H1 (cell line): Measurements from ENCODE around the gene NDUFAB1. TPM values are rescaled to one million over a fixed set of nuclear protein-coding genes. Genes with fewer than 3 reads are reported as not detected.

Experiments
- CTCF ChIA-PET: fragments of 300-600 bp; sonication (Branson Sonifier 250); formaldehyde crosslinking; loops from one replicate; lab custom pipeline; 2021; ENCODE audit not compliant: partially characterized antibody; lab: Charles Lee
- POLR2A ChIA-PET: fragments of 300-600 bp; sonication (Branson Sonifier 250); formaldehyde crosslinking; loops from one replicate; lab custom pipeline; 2021; ENCODE audit warnings: inconsistent platforms; ENCODE audit not compliant: partially characterized antibody; lab: Charles Lee
- DNase-seq, 2 experiments: peaks; one replicate each; pipeline versions ENCODE4 v3.0.0 to v3.0.0-alpha.2; 2010 to 2022; ENCODE audit warnings: low spot score in 2 of 2, low read depth in 1 of 2, mixed read lengths in 1 of 2
- FAIRE-seq: peaks from 2 replicates; lab custom pipeline; 2011; peaks lifted over from hg19 to GRCh38; lab: Jason Lieb, UNC
- H2AFZ ChIP-seq: 2 replicates; pipeline ENCODE4 v1.8.1; 2012; ENCODE audit warnings: low read length, inconsistent platforms
- H2AK5ac ChIP-seq: 2 replicates; pipeline ENCODE4 v1.6.1; 2013; ENCODE audit warnings: low read depth, low read length
- H2BK120ac ChIP-seq: replicated peaks from 2 replicates; pipeline ENCODE3; 2013; ENCODE audit warnings: low read depth, low read length, inconsistent platforms
- H2BK12ac ChIP-seq: 2 replicates; pipeline ENCODE4 v1.6.1; 2013; ENCODE audit warnings: low read depth, low read length
- H2BK15ac ChIP-seq: 2 replicates; pipeline ENCODE4 v1.6.1; 2013; ENCODE audit warnings: low read length
- H2BK20ac ChIP-seq: 2 replicates; pipeline ENCODE4 v1.6.1; 2013; ENCODE audit warnings: low read length
- H2BK5ac ChIP-seq: 2 replicates; pipeline ENCODE4 v1.6.1; 2013; ENCODE audit warnings: low read depth, low read length
- H3K14ac ChIP-seq: 2 replicates; pipeline ENCODE4 v1.6.1; 2013; ENCODE audit warnings: inconsistent platforms; ENCODE audit not compliant: insufficient read length
- H3K18ac ChIP-seq: 2 replicates; pipeline ENCODE4 v1.6.1; 2013; ENCODE audit warnings: low read length; ENCODE audit errors: extremely low read depth
- H3K23ac ChIP-seq: 2 replicates; pipeline ENCODE4 v1.6.1; 2013; ENCODE audit warnings: inconsistent platforms; ENCODE audit not compliant: insufficient read length
- H3K23me2 ChIP-seq: 2 replicates; pipeline ENCODE4 v1.6.1; 2013; ENCODE audit warnings: low read depth, low read length
- H3K27ac ChIP-seq: 2 replicates; pipeline ENCODE4 v1.6.1; 2011; ENCODE audit warnings: low read depth, low read length, inconsistent platforms
- H3K27me3 ChIP-seq, 4 experiments: replicated peaks in 1 of 4; 1 replicate in 1 of 4; 2 replicates in 3 of 4; pipeline versions ENCODE4 v1.6.1 to v1.8.1; 2011 to 2013; ENCODE audit warnings: low read length in 3 of 4, mild to moderate bottlenecking in 3 of 4, inconsistent platforms in 2 of 4, mixed read lengths in 2 of 4, moderate library complexity in 1 of 4; ENCODE audit not compliant: control insufficient read depth in 3 of 4, insufficient read depth in 3 of 4; ENCODE audit errors: extremely low read depth in 1 of 4
- H3K36me3 ChIP-seq, 4 experiments: 2 replicates each; pipeline versions ENCODE4 v1.6.1 to v1.8.1; 2011 to 2013; ENCODE audit warnings: mild to moderate bottlenecking in 4 of 4, low read length in 3 of 4, moderate library complexity in 2 of 4, control low read depth in 1 of 4, inconsistent platforms in 1 of 4; ENCODE audit not compliant: insufficient read depth in 4 of 4, control insufficient read depth in 2 of 4
- H3K4ac ChIP-seq: replicated peaks from 2 replicates; pipeline ENCODE3; 2013; ENCODE audit warnings: low read length, low read depth, mixed read lengths, inconsistent platforms; ENCODE audit not compliant: insufficient read length
- H3K4me1 ChIP-seq, 4 experiments: replicated peaks in 1 of 4; 1 replicate in 1 of 4; 2 replicates in 3 of 4; pipeline versions ENCODE4 v1.6.1 to v1.8.1; 2011 to 2013; ENCODE audit warnings: low read length in 3 of 4, inconsistent platforms in 2 of 4, mixed read lengths in 1 of 4; ENCODE audit not compliant: insufficient read depth in 4 of 4, control insufficient read depth in 3 of 4
- H3K4me2 ChIP-seq, 2 experiments: 2 replicates each; pipeline versions ENCODE4 v1.6.1 to v1.8.1; 2011 to 2013; ENCODE audit warnings: low read depth in 2 of 2, low read length in 2 of 2, control low read depth in 1 of 2, inconsistent platforms in 1 of 2, mild to moderate bottlenecking in 1 of 2; ENCODE audit not compliant: insufficient read depth in 1 of 2
- H3K4me3 ChIP-seq, 4 experiments: fragments of 200-600, 300-600 bp in 1 of 4; sonication (generic), shearing (Covaris generic), sonication (Bioruptor Twin) in 1 of 4; 2 replicates each; pipeline versions ENCODE4 v1.5.1 to v1.8.1; 2011 to 2016; ENCODE audit warnings: low read length in 4 of 4, low read depth in 3 of 4, control low read depth in 2 of 4, inconsistent platforms in 2 of 4, mild to moderate bottlenecking in 2 of 4, mixed read lengths in 1 of 4, moderate library complexity in 1 of 4; ENCODE audit not compliant: insufficient read depth in 2 of 4; ENCODE audit errors: extremely low read depth in 1 of 4
- H3K56ac ChIP-seq: replicated peaks from 2 replicates; pipeline ENCODE3; 2013; ENCODE audit warnings: low read depth, mild to moderate bottlenecking, mixed read lengths, low read length, inconsistent platforms; ENCODE audit not compliant: insufficient read length
- H3K79me1 ChIP-seq: 2 replicates; pipeline ENCODE4 v1.6.1; 2013; ENCODE audit warnings: low read depth, low read length, control low read depth
- H3K79me2 ChIP-seq, 2 experiments: 2 replicates each; pipeline versions ENCODE4 v1.6.1 to v1.8.1; 2012 to 2013; ENCODE audit warnings: low read length in 2 of 2, mild to moderate bottlenecking in 2 of 2, inconsistent platforms in 1 of 2; ENCODE audit not compliant: insufficient read depth in 2 of 2, control insufficient read depth in 1 of 2
- H3K9ac ChIP-seq, 4 experiments: replicated peaks in 1 of 4; 1 replicate in 1 of 4; 2 replicates in 3 of 4; pipeline versions ENCODE4 v1.6.1 to v1.8.1; 2011 to 2013; ENCODE audit warnings: low read depth in 3 of 4, low read length in 3 of 4, control low read depth in 2 of 4, mild to moderate bottlenecking in 2 of 4, moderate library complexity in 2 of 4, inconsistent platforms in 1 of 4; ENCODE audit errors: extremely low read depth in 1 of 4
- H3K9me3 ChIP-seq, 2 experiments: 2 replicates each; pipeline versions ENCODE4 v1.6.1 to v1.8.1; 2012 to 2013; ENCODE audit warnings: mild to moderate bottlenecking in 2 of 2, moderate library complexity in 2 of 2, control low read depth in 1 of 2, inconsistent platforms in 1 of 2, low read depth in 1 of 2, low read length in 1 of 2, mixed read lengths in 1 of 2; ENCODE audit not compliant: insufficient read depth in 2 of 2
- H4K20me1 ChIP-seq, 2 experiments: replicated peaks in 1 of 2; 2 replicates each; pipeline versions ENCODE3 to v1.8.1; 2011 to 2013; ENCODE audit warnings: inconsistent platforms in 2 of 2, low read length in 2 of 2, mild to moderate bottlenecking in 1 of 2; ENCODE audit not compliant: insufficient read depth in 2 of 2, control insufficient read depth in 1 of 2
- H4K5ac ChIP-seq: 2 replicates; pipeline ENCODE4 v1.6.1; 2013; ENCODE audit warnings: low read length, low read depth, mixed read lengths, inconsistent platforms; ENCODE audit not compliant: insufficient read length
- H4K8ac ChIP-seq: 2 replicates; pipeline ENCODE4 v1.8.0; 2013; ENCODE audit warnings: mild to moderate bottlenecking, moderate library complexity, low read length, inconsistent platforms; ENCODE audit not compliant: insufficient read depth; ENCODE audit errors: extremely low read depth
- H4K91ac ChIP-seq: replicated peaks from 2 replicates; pipeline ENCODE3; 2013; ENCODE audit warnings: low read length, mixed read lengths, inconsistent platforms; ENCODE audit not compliant: insufficient read length
- CBX8 ChIP-seq: fragments of 300-800, 300-1000 bp; sonication (generic); IDR thresholded peaks from 2 replicates; pipeline ENCODE4 v1.7.1; 2016; ENCODE audit warnings: low read depth, low read length, borderline replicate concordance
- EP300 ChIP-seq, 2 experiments: IDR thresholded peaks; 1 replicate in 1 of 2; 2 replicates in 1 of 2; pipeline ENCODE4 v1.6.1; 2011 to 2012; ENCODE audit warnings: low read depth in 2 of 2, low read length in 2 of 2, mild to moderate bottlenecking in 2 of 2, borderline replicate concordance in 1 of 2, inconsistent platforms in 1 of 2, moderate library complexity in 1 of 2
- FOSL1 ChIP-seq: IDR thresholded peaks from 2 replicates; pipeline ENCODE4 v1.6.1; 2011; ENCODE audit warnings: mild to moderate bottlenecking, low read depth, low read length, moderate library complexity; ENCODE audit not compliant: insufficient read depth
- GABPA ChIP-seq: IDR thresholded peaks from 2 replicates; pipeline ENCODE4 v1.6.1; 2011; ENCODE audit warnings: mild to moderate bottlenecking, low read length, moderate library complexity, borderline replicate concordance; ENCODE audit not compliant: insufficient read depth
- KDM1A ChIP-seq: fragments of 200-600, 300-600 bp; sonication (generic); IDR thresholded peaks from 2 replicates; pipeline ENCODE4 v1.7.1; 2016; ENCODE audit warnings: mild to moderate bottlenecking, low read length, borderline replicate concordance
- MAX ChIP-seq: IDR thresholded peaks from 2 replicates; pipeline ENCODE4 v1.6.1; 2012; ENCODE audit warnings: inconsistent platforms
- SP2 ChIP-seq: IDR thresholded peaks from 2 replicates; pipeline ENCODE4 v1.6.1; 2012; ENCODE audit warnings: mild to moderate bottlenecking, low read length, inconsistent platforms
- TEAD4 ChIP-seq: IDR thresholded peaks from 2 replicates; pipeline ENCODE4 v1.6.1; 2012; ENCODE audit warnings: low read depth, low read length, inconsistent platforms, mixed read lengths
- YY1 ChIP-seq: IDR thresholded peaks from 2 replicates; pipeline ENCODE4 v1.6.1; 2011; ENCODE audit warnings: low read depth, mild to moderate bottlenecking, low read length
- WGBS, 2 experiments: shearing (Covaris generic) in 1 of 2; methylation state at CpG; one replicate each; pipeline versions ENCODE4 v1.1.6 to v1.1.7; 2013 to 2015; ENCODE audit warnings: low lambda C conversion rate in 2 of 2, mixed read lengths in 2 of 2, inconsistent platforms in 1 of 2, low coverage in 1 of 2, missing lambda C conversion rate in 1 of 2; ENCODE audit not compliant: insufficient replicate concordance in 2 of 2, insufficient coverage in 1 of 2, insufficient read length in 1 of 2; ENCODE audit errors: extremely low coverage in 1 of 2, missing lambda C conversion rate in 1 of 2; 5-methylcytosine and 5-hydroxymethylcytosine counted together
- polyA plus RNA-seq, 7 experiments: library from polyadenylated mRNA; depleted of rRNA in 3 of 7; stranded (reverse) in 5 of 7; unstranded in 2 of 7; fragments of >200 nt in 5 of 7; fragments of 200-250 nt in 2 of 7; gene quantifications; 1 replicate in 5 of 7; 2 replicates in 1 of 7; 4 replicates in 1 of 7; pipeline versions ENCODE4 v1.2.1 to v1.2.3, GENCODE V29; 2011 to 2013; ENCODE audit warnings: missing spikeins in 2 of 7, mixed read lengths in 2 of 7
- total RNA-seq: library from RNA; stranded (reverse); fragmentation: NEBNext Ultra II Directional; extraction: Animal tissue kit (Norgen Biotek cat#: 25700); gene quantifications from 2 replicates; pipeline ENCODE4 v1.2.1, GENCODE V29; 2021

NDUFAB1 gene
- total and polyA plus RNA-seq, 2 of the 8 experiments (the other 6 are each of a cell fraction or from before 2014, with no cell fraction given) = 135 to 294 TPM

DNA sequence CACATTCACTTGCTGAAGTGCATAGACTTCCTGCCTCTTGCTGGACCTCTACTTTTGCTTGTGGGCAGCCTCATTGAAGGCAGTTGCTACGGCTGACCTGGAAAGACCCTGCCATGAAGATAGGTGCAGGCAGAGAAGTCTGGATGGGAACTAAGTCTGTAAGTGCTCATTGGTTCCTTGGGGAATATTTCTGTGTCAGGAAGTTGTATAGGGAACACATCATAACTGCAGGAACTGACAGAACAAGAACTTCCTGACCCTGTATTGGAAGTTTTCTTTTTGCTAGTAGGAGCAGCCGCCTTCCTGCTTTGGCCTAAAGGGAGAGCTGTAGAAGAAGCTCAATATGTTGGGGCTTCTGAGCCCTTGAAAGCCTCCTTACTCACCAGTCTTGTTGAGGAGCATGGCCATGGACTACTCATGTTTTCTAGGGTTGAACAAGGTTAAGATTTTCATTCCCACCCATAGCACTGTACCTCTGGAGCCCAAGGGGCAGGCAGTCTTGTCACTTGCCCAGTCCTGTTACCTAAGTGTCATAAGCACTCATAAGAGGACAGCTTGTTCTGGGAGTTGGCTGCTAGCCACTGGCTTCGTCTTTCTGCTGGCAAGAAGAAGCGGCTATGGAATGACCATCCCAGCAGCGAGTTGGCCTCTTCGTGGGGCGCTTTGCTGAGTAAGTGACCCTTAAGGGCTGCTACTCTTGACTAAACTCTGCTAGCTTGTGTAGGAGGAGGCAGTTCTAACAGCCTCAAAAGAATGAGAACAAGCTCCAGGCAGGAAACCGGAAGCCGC lies 31.3 kb downstream of the NDUFAB1 start:
- Histone ChIP-seq H2BK120ac (no peak overlapping the region), H3K18ac (no peak overlapping the region), H3K9me3 (no peaks in the 10 kb centered on the region), H3K79me1 (no peaks in the 10 kb centered on the region), H3K4me1 (no peaks in the 10 kb centered on the region), H2AFZ (no peak overlapping the region), H3K27me3 (no peaks in the 10 kb centered on the region), H3K27ac (no peak overlapping the region), H4K91ac (no peak overlapping the region), H3K23me2 (no peaks in the 10 kb centered on the region), H3K4ac (no peak overlapping the region), H3K36me3 (peaks cover 36 to 85% (median 75%) of the 10 kb centered on the region in 4 experiments), H3K4me3 (no peak overlapping the region), H3K23ac (no peak overlapping the region), H3K4me2 (no peak overlapping the region), H2BK5ac (no peak overlapping the region), H2BK12ac (no peak overlapping the region), H3K56ac (no peak overlapping the region), H2BK15ac (no peak overlapping the region), H2BK20ac (no peak overlapping the region), H4K8ac (no peak overlapping the region), H3K14ac (no peak overlapping the region), H3K9ac (no peak overlapping the region), H4K5ac (no peak overlapping the region), H2AK5ac (no peak overlapping the region), H4K20me1 (peaks cover 0 to 6% of the 10 kb centered on the region in 2 experiments), H3K79me2 (peaks cover 0 to 18% of the 10 kb centered on the region in 2 experiments; a peak in 3 of 4 replicates)
- TF ChIP-seq YY1 = no peak
- no peak for TF ChIP-seq FOSL1
- TF ChIP-seq TEAD4 = no peak
- no peak for TF ChIP-seq KDM1A
- TF ChIP-seq MAX = no peak
- TF ChIP-seq SP2 = no peak
- TF ChIP-seq CBX8 = no peak
- no peak for TF ChIP-seq EP300 (IDR thresholded peaks at IDR 0.05; ENCODE audit: borderline replicate concordance in 1 of 2, low read depth in 2 of 2, low read length in 2 of 2)
- TF ChIP-seq GABPA = no peak
- POLR2A ChIA-PET = interaction anchor here (0.5 to 0.6 kb wide), 2 partner anchors 11 to 935 kb away, joined by 3 read pairs; no protein-coding TSS in a partner anchor
- WGBS, 2 experiments = 91% methylated on average over 9 of the region's 9 CpGs; no CpG with 5 or more reads in 1 of the 2 experiments
- FAIRE-seq (no peak), DNase-seq (no peak)
- CTCF ChIA-PET = interaction anchor here (1.1 kb wide), 1 partner anchor 32 kb away, joined by 3 read pairs; no protein-coding TSS in a partner anchor
